K562 (cell line): ENCODE results near the gene ODC1. TPM values are rescaled to one million over a fixed set of nuclear protein-coding genes. Genes with fewer than 3 reads are reported as not detected.

ENCODE experiments used
- CC2D1A ChIP-seq: fragments of 450-650 bp; IDR thresholded peaks from 2 replicates; pipeline ENCODE4 v1.6.1; 2017; ENCODE audit warnings: mild to moderate bottlenecking
- CREM ChIP-seq: IDR thresholded peaks from 2 replicates; pipeline ENCODE4 v1.6.1; 2014; ENCODE audit warnings: antibody characterized with exemption, low read depth
- ELF4 ChIP-seq: fragments of 450-650 bp; formaldehyde crosslinking; IDR thresholded peaks from 2 replicates; pipeline ENCODE4 v1.4.0; 2022; ENCODE audit warnings: missing genetic modification characterization
- FOXM1 ChIP-seq, 2 experiments: fragments of 450-650 bp in 1 of 2; sonication (generic) in 1 of 2; formaldehyde crosslinking in 1 of 2; IDR thresholded peaks; 2 replicates each; pipeline versions ENCODE4 v1.6.1 to v1.9.0; 2017 to 2022; ENCODE audit warnings: low read depth in 2 of 2, mild to moderate bottlenecking in 2 of 2, missing genetic modification reagents in 1 of 2, moderate library complexity in 1 of 2
- HDAC6 ChIP-seq: IDR thresholded peaks from 2 replicates; pipeline ENCODE4 v1.6.1; 2012; ENCODE audit warnings: low read depth, mild to moderate bottlenecking, control low read depth, inconsistent platforms, low read length, moderate library complexity
- JUND ChIP-seq, 2 experiments: IDR thresholded peaks; 2 replicates in 1 of 2; 3 replicates in 1 of 2; pipeline ENCODE4 v1.6.1; 2011; ENCODE audit warnings: borderline replicate concordance in 2 of 2, low read depth in 2 of 2, low read length in 2 of 2, improper control_type of control experiment in 1 of 2, missing biosample characterization in 1 of 2, missing genetic modification characterization in 1 of 2, missing genetic modification reagents in 1 of 2
- MTA2 ChIP-seq: fragments of 450-650 bp; IDR thresholded peaks from 2 replicates; pipeline ENCODE4 v1.6.1; 2016; ENCODE audit warnings: low read depth
- POLR2AphosphoS5 ChIP-seq: IDR thresholded peaks from 2 replicates; pipeline ENCODE4 v1.6.1; 2011; ENCODE audit warnings: mild to moderate bottlenecking, low read depth, low read length, moderate library complexity; ENCODE audit not compliant: control insufficient read depth, insufficient read depth
- POLR3A ChIP-seq: IDR thresholded peaks from 2 replicates; pipeline ENCODE4 v1.6.1; 2011; ENCODE audit warnings: borderline replicate concordance, mild to moderate bottlenecking, moderate library complexity; ENCODE audit not compliant: insufficient read length, insufficient read depth; ENCODE audit errors: extremely low read depth
- SIN3B ChIP-seq: fragments of 450-650 bp; IDR thresholded peaks from 2 replicates; pipeline ENCODE4 v1.6.1; 2017; ENCODE audit warnings: low read depth, mild to moderate bottlenecking, moderate library complexity
- U2AF1 ChIP-seq: fragments of 200-400 bp; formaldehyde crosslinking; optimal IDR thresholded peaks from 2 replicates; pipeline ENCODE3; 2017; ENCODE audit warnings: mild to moderate bottlenecking, low read depth, low read length, moderate library complexity
- ZFP1 ChIP-seq: fragments of 450-650 bp; formaldehyde crosslinking; IDR thresholded peaks from 2 replicates; pipeline ENCODE4 v1.4.0; 2020; ENCODE audit warnings: mild to moderate bottlenecking, mixed read lengths
- ZNF124 ChIP-seq: sonication (generic); formaldehyde crosslinking; IDR thresholded peaks from 2 replicates; pipeline ENCODE4 v1.8.1; 2022; ENCODE audit warnings: missing genetic modification reagents
- ZNF274 ChIP-seq: IDR thresholded peaks from 2 replicates; pipeline ENCODE4 v1.6.1; 2011; ENCODE audit warnings: low read depth, mild to moderate bottlenecking, low read length, moderate library complexity, borderline replicate concordance
- polyA plus RNA-seq, 8 experiments: library from polyadenylated mRNA; depleted of rRNA in 4 of 8; stranded (reverse) in 5 of 8; unstranded in 3 of 8; fragments of >200 nt; fragmentation: Nextera tagmentation in 2 of 8; fragmentation: Illumina TruSeq in 1 of 8; extraction: Ambion mirVana in 2 of 8; extraction: Trizol in 1 of 8; gene quantifications; 2 replicates each; pipeline versions ENCODE4 v1.2.1 to v1.2.3, GENCODE V29; 2011 to 2014; ENCODE audit warnings: inconsistent platforms in 1 of 8, missing spikeins in 1 of 8
- total RNA-seq, 7 experiments: library from RNA; depleted of rRNA in 6 of 7; stranded (reverse); fragments of >200 nt in 6 of 7; fragmentation: Illumina TruSeq in 2 of 7; extraction: Trizol in 2 of 7; gene quantifications; 2 replicates each; pipeline versions ENCODE4 v1.2.1 to v1.2.3, GENCODE V29; 2011 to 2021; ENCODE audit warnings: low replicate concordance in 1 of 7
- TF ChIP-seq, protein P1 (sequence below): sonication (generic); IDR thresholded peaks from 2 replicates; pipeline ENCODE4 v1.6.1; 2016
- TF ChIP-seq, protein P2 (sequence below), 2 experiments: fragments of 450-650 bp; conservative IDR thresholded peaks; 2 replicates each; pipeline ENCODE4 v1.6.1; 2017; ENCODE audit warnings: mild to moderate bottlenecking in 2 of 2, moderate library complexity in 2 of 2
- TF ChIP-seq, protein P3 (sequence below): fragments of 250-450 bp; sonication (Bioruptor Pico); IDR thresholded peaks from 2 replicates; pipeline ENCODE4 v1.4.0; 2020; ENCODE audit warnings: mild to moderate bottlenecking, moderate library complexity
- TF ChIP-seq, protein P4 (sequence below): sonication (generic); formaldehyde crosslinking; IDR thresholded peaks from 2 replicates; pipeline ENCODE4 v1.9.0; 2022; ENCODE audit warnings: mild to moderate bottlenecking, missing genetic modification reagents

Gene ODC1
- total and polyA plus RNA-seq, 9 of the 15 experiments (the other 6 are each of a cell fraction or from before 2014, with no cell fraction given) = 142 to 563 (median 457) TPM

DNA sequence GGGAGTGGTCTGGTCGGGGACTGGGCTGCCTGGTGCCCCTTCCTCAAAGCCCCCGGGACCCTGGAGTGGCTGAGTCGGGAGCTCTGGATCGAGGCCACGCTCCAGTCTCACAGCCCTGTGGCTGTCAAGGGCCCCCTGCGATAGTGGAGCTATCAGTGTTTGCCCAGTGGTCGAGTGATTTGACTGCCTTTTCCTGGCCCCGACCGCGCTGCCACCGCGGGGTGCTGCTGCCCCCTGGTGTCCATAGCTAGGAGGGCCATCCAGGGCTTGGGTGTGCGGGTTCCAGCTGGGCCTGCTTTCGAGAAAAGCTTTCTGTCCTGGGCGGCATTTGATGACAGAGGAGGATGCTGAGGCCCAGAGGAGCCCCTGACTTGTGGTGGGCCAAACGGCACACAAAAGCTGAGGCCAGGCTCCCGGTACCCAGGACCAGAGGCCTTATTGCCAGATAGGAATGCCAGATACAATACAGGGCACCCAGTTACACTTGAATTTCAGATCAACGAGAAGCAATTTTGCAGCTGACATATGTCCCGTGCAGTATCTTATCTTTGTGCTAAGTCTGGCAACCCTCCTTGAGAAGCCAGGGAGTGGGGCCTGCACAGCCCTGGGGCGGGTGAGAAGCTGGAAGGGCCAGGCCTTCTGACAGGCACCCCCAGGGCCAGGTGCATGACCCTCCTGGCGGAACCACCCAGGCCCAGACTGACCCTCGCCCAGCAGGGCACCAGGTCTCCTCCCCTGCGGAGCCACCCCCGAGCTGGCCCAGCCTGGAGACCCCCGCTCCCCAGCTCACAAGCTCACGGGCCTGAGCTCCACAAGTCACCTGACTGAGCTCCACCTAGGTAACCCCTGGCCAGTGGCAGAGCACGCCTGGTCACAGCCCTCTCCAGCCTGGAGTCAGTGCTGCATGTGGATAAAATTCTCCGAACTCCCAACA lies 13.0 kb downstream of the ODC1 start (continued):
- TF ChIP-seq, protein P1, sequence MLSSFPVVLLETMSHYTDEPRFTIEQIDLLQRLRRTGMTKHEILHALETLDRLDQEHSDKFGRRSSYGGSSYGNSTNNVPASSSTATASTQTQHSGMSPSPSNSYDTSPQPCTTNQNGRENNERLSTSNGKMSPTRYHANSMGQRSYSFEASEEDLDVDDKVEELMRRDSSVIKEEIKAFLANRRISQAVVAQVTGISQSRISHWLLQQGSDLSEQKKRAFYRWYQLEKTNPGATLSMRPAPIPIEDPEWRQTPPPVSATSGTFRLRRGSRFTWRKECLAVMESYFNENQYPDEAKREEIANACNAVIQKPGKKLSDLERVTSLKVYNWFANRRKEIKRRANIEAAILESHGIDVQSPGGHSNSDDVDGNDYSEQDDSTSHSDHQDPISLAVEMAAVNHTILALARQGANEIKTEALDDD = no peak
- TF ChIP-seq SIN3B (no peak), ELF4 (CRISPR knock-in tag) (no peak), MTA2 (peak; percentile 37; the same call in 1 of the 2 replicates), ZNF124 (CRISPR knock-in tag) (no peak), U2AF1 (no peak), ZFP1 (CRISPR knock-in tag) (no peak), CC2D1A (peak; percentile 91; the same call in 1 of the 2 replicates), HDAC6 (no peak), POLR3A (no peak), ZNF274 (no peak), JUND (IDR thresholded peaks at IDR 0.05; ENCODE audit: borderline replicate concordance, low read depth, low read length) (peak; percentile 75), JUND (tag; IDR thresholded peaks at IDR 0.05; ENCODE audit: borderline replicate concordance, low read depth, low read length) (no peak; the same call in 2 of the 3 replicates), POLR2AphosphoS5 (peak; percentile 75), FOXM1 (IDR thresholded peaks at IDR 0.05; ENCODE audit: low read depth) (peak; percentile 22; the same call in 1 of the 2 replicates), FOXM1 (CRISPR knock-in tag; IDR thresholded peaks at IDR 0.05; ENCODE audit: low read depth) (no peak), CREM (peak; percentile 44)
- TF ChIP-seq, protein P2, sequence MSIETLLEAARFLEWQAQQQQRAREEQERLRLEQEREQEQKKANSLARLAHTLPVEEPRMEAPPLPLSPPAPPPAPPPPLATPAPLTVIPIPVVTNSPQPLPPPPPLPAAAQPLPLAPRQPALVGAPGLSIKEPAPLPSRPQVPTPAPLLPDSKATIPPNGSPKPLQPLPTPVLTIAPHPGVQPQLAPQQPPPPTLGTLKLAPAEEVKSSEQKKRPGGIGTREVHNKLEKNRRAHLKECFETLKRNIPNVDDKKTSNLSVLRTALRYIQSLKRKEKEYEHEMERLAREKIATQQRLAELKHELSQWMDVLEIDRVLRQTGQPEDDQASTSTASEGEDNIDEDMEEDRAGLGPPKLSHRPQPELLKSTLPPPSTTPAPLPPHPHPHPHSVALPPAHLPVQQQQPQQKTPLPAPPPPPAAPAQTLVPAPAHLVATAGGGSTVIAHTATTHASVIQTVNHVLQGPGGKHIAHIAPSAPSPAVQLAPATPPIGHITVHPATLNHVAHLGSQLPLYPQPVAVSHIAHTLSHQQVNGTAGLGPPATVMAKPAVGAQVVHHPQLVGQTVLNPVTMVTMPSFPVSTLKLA (conservative IDR thresholded peaks at IDR 0.05) = peak in 1 of 2 experiments; percentile 31; a peak in 1 of 4 replicates
- TF ChIP-seq, protein P3, sequence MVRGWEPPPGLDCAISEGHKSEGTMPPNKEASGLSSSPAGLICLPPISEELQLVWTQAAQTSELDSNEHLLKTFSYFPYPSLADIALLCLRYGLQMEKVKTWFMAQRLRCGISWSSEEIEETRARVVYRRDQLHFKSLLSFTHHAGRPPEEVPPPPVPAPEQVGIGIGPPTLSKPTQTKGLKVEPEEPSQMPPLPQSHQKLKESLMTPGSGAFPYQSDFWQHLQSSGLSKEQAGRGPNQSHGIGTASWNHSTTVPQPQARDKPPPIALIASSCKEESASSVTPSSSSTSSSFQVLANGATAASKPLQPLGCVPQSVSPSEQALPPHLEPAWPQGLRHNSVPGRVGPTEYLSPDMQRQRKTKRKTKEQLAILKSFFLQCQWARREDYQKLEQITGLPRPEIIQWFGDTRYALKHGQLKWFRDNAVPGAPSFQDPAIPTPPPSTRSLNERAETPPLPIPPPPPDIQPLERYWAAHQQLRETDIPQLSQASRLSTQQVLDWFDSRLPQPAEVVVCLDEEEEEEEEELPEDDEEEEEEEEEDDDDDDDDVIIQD (CRISPR knock-in tag) = no peak
- TF ChIP-seq, protein P4, sequence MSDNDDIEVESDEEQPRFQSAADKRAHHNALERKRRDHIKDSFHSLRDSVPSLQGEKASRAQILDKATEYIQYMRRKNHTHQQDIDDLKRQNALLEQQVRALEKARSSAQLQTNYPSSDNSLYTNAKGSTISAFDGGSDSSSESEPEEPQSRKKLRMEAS (CRISPR knock-in tag) = peak; percentile 78
